ENCODE measurements around the gene SKP2. TPM values are rescaled to one million over a fixed set of nuclear protein-coding genes. Genes with fewer than 3 reads are reported as not detected.

Gene SKP2
- total RNA-seq, 1 experiment from 2014 or later, result 21.5 TPM

GRCh38 chr5:36161361-36161760 lies 9.4 kb downstream of the SKP2 start:
- Histone ChIP-seq H3K36me3 (ENCODE audit: control insufficient read depth, insufficient read depth, low read length) (peaks cover 9% of the 10 kb centered on the region), H3K4me3 (ENCODE audit: low read depth in 2 of 2, low read length in 2 of 2) (no peak overlapping the region), H3K27ac (ENCODE audit: low read length) (no peak overlapping the region), H3K27me3 (ENCODE audit: control insufficient read depth, insufficient read depth, low read length) (no peaks in the 10 kb centered on the region), H3K9me3 (ENCODE audit: control insufficient read depth, insufficient read depth, low read depth, low read length) (no peaks in the 10 kb centered on the region), H3K4me1 (ENCODE audit: control insufficient read depth, insufficient read depth, low read length) (no peaks in the 10 kb centered on the region)
- DNase-seq (ENCODE audit: low read depth, low spot score), result no peak
- POLR2A ChIA-PET, result no interaction called here
- TF ChIP-seq SIN3A (IDR thresholded peaks at IDR 0.05; ENCODE audit: borderline replicate concordance, insufficient read depth, low read depth, low read length) (no peak), REST (IDR thresholded peaks at IDR 0.05; ENCODE audit: insufficient read depth in 1 of 2, low read depth in 2 of 2, low read length in 1 of 2) (no peak), POLR2AphosphoS5 (IDR thresholded peaks at IDR 0.05; ENCODE audit: low read depth, low read length) (no peak), TCF7L2 (IDR thresholded peaks at IDR 0.05; ENCODE audit: low read depth, low read length) (no peak)
- TF ChIP-seq, protein P1, sequence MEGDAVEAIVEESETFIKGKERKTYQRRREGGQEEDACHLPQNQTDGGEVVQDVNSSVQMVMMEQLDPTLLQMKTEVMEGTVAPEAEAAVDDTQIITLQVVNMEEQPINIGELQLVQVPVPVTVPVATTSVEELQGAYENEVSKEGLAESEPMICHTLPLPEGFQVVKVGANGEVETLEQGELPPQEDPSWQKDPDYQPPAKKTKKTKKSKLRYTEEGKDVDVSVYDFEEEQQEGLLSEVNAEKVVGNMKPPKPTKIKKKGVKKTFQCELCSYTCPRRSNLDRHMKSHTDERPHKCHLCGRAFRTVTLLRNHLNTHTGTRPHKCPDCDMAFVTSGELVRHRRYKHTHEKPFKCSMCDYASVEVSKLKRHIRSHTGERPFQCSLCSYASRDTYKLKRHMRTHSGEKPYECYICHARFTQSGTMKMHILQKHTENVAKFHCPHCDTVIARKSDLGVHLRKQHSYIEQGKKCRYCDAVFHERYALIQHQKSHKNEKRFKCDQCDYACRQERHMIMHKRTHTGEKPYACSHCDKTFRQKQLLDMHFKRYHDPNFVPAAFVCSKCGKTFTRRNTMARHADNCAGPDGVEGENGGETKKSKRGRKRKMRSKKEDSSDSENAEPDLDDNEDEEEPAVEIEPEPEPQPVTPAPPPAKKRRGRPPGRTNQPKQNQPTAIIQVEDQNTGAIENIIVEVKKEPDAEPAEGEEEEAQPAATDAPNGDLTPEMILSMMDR (IDR thresholded peaks at IDR 0.05), result no peak
- ATAC-seq, result no peak
- CTCF ChIA-PET, result interaction anchor here (0.6 kb wide), 1 partner anchor 10 kb away, joined by 5 read pairs; the partner anchor contains the start of gene LMBRD2
- no TSS peak for BruUV-seq (replicated peaks)
- intact Hi-C loops (cut with micrococcal nuclease; ENCODE audit: unreplicated experiment), result no loop called here
- in situ Hi-C loops (cut with HindIII; ENCODE audit: low pct_unique_long_range_greater_than_20kb, low sequenced_read_pairs), result no loop called here

- ATAC-seq (no peak), DNase-seq (ENCODE audit: low read depth, low spot score) (no peak)
- CTCF ChIA-PET, result no interaction called here
- intact Hi-C loops (cut with micrococcal nuclease; ENCODE audit: unreplicated experiment) (no loop called here), in situ Hi-C loops (cut with HindIII; ENCODE audit: low pct_unique_long_range_greater_than_20kb, low sequenced_read_pairs) (no loop called here)
- Histone ChIP-seq H3K9me3 (ENCODE audit: control insufficient read depth, insufficient read depth, low read depth, low read length) (no peaks in the 10 kb centered on the region), H3K36me3 (ENCODE audit: control insufficient read depth, insufficient read depth, low read length) (peaks cover 4% of the 10 kb centered on the region; the same call in 1 of the 2 replicates), H3K27me3 (ENCODE audit: control insufficient read depth, insufficient read depth, low read length) (no peaks in the 10 kb centered on the region), H3K4me1 (ENCODE audit: control insufficient read depth, insufficient read depth, low read length) (no peaks in the 10 kb centered on the region), H3K27ac (ENCODE audit: low read length) (no peak overlapping the region), H3K4me3 (ENCODE audit: low read depth in 2 of 2, low read length in 2 of 2) (no peak overlapping the region)
- BruUV-seq (replicated peaks), result no TSS peak
- TF ChIP-seq, protein P1 (IDR thresholded peaks at IDR 0.05), result no peak
- no peak for TF ChIP-seq REST (IDR thresholded peaks at IDR 0.05; ENCODE audit: insufficient read depth in 1 of 2, low read depth in 2 of 2, low read length in 1 of 2)
- no peak for TF ChIP-seq SIN3A (IDR thresholded peaks at IDR 0.05; ENCODE audit: borderline replicate concordance, insufficient read depth, low read depth, low read length)
- TF ChIP-seq POLR2AphosphoS5 (IDR thresholded peaks at IDR 0.05; ENCODE audit: low read depth, low read length), result no peak
- TF ChIP-seq TCF7L2 (IDR thresholded peaks at IDR 0.05; ENCODE audit: low read depth, low read length), result no peak
- POLR2A ChIA-PET, result no interaction called here
Measured at GRCh38 chr5:36162810-36163486, 11.0 kb downstream of the SKP2 start.
